NCI-H146 (cell line): ENCODE measurements around the gene FASTKD2.

Experiments used
- DNase-seq: peaks from one replicate; lab custom pipeline; 2025; lab: John Stamatoyannopoulos, UW

FASTKD2 gene

GRCh38 chr2:206836722-206837121 is 71.3 kb downstream of the FASTKD2 start:
- DNase-seq, result no peak

GRCh38 chr2:206837775-206838174 is 72.4 kb downstream of the FASTKD2 start:
- DNase-seq, result no peak

- DNase-seq, result no peak
These were observed 73.3 kb downstream of the FASTKD2 start for GRCh38 chr2:206838690-206839089.

DNA sequence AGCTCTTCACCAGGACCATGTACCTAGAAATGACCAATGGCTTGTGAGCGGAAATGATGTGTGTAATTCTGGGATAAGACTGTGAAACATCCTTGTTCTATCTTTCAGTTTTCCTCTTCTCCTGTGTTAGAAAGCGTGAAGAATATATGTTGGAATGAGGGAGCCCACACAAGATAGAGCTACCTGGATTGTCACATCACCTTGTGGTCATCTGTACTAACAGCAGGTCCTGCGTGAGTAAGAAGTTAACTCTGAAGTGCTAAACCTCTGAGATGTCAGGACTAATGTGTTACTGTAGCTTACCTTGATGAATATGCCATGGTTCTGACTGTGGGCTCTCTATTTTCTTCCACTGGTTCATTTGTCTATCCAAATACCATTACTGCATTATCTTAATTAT is 75.6 kb downstream of the FASTKD2 start:
- DNase-seq, result no peak
